ENCODE measurements around the gene MRM2.

DNA sequence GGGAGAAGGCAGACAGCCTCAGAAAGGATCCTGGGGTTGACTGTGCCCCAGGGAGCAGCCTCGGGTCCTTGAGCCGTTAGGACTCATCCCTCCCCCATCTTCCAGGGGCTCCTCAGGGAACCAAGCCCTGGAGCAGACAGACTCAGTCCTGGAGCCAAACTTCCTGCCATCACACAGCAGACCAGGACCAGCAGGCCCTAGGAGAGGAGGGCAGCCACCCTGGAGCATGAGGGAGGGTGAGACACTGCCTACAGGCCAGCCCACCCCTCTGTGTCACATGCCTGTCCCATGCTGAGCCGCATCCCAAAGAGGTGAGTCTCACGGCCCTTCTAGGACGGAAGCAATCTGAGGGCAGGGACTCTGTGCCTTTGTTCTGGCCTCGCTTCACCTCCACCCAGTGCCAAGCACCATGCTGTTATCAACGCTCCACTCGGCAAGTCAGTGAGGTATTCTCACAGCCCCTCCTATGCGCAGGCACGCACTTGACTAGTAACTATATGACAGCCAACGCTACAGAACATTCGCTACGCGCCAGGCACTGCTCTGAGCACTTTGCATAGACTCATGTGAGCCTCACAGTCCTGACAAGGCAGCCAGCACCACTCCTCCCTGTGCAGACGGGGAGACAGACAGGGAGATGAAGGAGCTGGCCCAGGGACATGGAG, 28.3 kb downstream of the MRM2 start:
- TF ChIP-seq, protein P1, sequence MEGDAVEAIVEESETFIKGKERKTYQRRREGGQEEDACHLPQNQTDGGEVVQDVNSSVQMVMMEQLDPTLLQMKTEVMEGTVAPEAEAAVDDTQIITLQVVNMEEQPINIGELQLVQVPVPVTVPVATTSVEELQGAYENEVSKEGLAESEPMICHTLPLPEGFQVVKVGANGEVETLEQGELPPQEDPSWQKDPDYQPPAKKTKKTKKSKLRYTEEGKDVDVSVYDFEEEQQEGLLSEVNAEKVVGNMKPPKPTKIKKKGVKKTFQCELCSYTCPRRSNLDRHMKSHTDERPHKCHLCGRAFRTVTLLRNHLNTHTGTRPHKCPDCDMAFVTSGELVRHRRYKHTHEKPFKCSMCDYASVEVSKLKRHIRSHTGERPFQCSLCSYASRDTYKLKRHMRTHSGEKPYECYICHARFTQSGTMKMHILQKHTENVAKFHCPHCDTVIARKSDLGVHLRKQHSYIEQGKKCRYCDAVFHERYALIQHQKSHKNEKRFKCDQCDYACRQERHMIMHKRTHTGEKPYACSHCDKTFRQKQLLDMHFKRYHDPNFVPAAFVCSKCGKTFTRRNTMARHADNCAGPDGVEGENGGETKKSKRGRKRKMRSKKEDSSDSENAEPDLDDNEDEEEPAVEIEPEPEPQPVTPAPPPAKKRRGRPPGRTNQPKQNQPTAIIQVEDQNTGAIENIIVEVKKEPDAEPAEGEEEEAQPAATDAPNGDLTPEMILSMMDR (IDR thresholded peaks at IDR 0.05 in 8 of 11, conservative IDR thresholded peaks at IDR 0.05 in 3 of 11) = no peak
- no peak for TF ChIP-seq POLR2AphosphoS5 (IDR thresholded peaks at IDR 0.05)

All from spleen (tissue), 7 donors.